GM20000 (cell line): Measurements from ENCODE around the gene ADCY5.

ENCODE experiments used
- DNase-seq: peaks from one replicate; pipeline ENCODE4 v3.0.0; 2012; ENCODE audit warnings: low spot score
- CTCF ChIP-seq: IDR thresholded peaks from 2 replicates; pipeline ENCODE4 v1.5.1; 2012; ENCODE audit warnings: mild to moderate bottlenecking, control low read depth; ENCODE audit errors: extremely low read depth, missing control alignments

The ADCY5 gene

GRCh38 chr3:123277106-123277505 lies 171.8 kb downstream of the ADCY5 start:
- no peak for DNase-seq
- no peak for TF ChIP-seq CTCF

- no peak for TF ChIP-seq CTCF
- DNase-seq: no peak
Measured at GRCh38 chr3:123276346-123277006, 172.4 kb downstream of the ADCY5 start.

GRCh38 chr3:123275691-123276090 lies 173.2 kb downstream of the ADCY5 start:
- no peak for TF ChIP-seq CTCF
- DNase-seq: no peak

- no peak for TF ChIP-seq CTCF
- DNase-seq: no peak
Measured at GRCh38 chr3:123272547-123272946, 176.3 kb downstream of the ADCY5 start.

GRCh38 chr3:123271466-123272159 lies 177.3 kb downstream of the ADCY5 start:
- TF ChIP-seq CTCF: no peak
- DNase-seq: no peak

- no peak for DNase-seq
- no peak for TF ChIP-seq CTCF
Measured at GRCh38 chr3:123270818-123271217, 178.1 kb downstream of the ADCY5 start.

GRCh38 chr3:123267821-123268220 lies 181.1 kb downstream of the ADCY5 start:
- DNase-seq: no peak
- TF ChIP-seq CTCF: no peak
